Lower lobe of right lung (tissue), 2 donors: Measurements from ENCODE around the gene TNFRSF4. TPM values are rescaled to one million over a fixed set of nuclear protein-coding genes. Genes with fewer than 3 reads are reported as not detected.

Experiments used
- ATAC-seq, 2 donors: fragments of 200-7000 bp; cut with Tn5 transposase; one replicate each; pipeline ENCODE4 v1.9.1; 2020 to 2022; ENCODE audit warnings: mild to moderate bottlenecking in 2 of 2, moderate library complexity in 2 of 2
- DNase-seq: peaks from one replicate; pipeline ENCODE4 v3.0.0-alpha.2; 2020
- H3K27ac ChIP-seq: fragments of 200-600 bp; one replicate; pipeline ENCODE4 v1.8.0; 2022
- H3K27me3 ChIP-seq: fragments of 200-600 bp; one replicate; pipeline ENCODE4 v1.8.0; 2022; ENCODE audit warnings: low read depth
- H3K36me3 ChIP-seq: fragments of 200-600 bp; one replicate; pipeline ENCODE4 v1.8.0; 2022; ENCODE audit warnings: mild to moderate bottlenecking
- H3K4me1 ChIP-seq: fragments of 200-600 bp; one replicate; pipeline ENCODE4 v1.8.0; 2022
- H3K4me3 ChIP-seq: fragments of 200-600 bp; one replicate; pipeline ENCODE4 v1.8.0; 2022; ENCODE audit warnings: mild to moderate bottlenecking
- H3K9me3 ChIP-seq: fragments of 200-600 bp; one replicate; pipeline ENCODE4 v1.8.0; 2022
- intact Hi-C: fragments of 100-400 bp; cut with DNase I; formaldehyde crosslinking; loops from one replicate; pipeline ENCODE4 v1.11.0; 2022
- microRNA-seq: library from miRNA; unstranded; fragments of <30 nt; microRNA quantifications from one replicate; pipeline ENCODE4 v1.2.0, GENCODE V29; 2020; ENCODE audit warnings: borderline number of aligned reads
- total RNA-seq: library from RNA; stranded (reverse); fragmentation: NEBNext Ultra II Directional; extraction: Animal tissue kit (Norgen Biotek cat#: 25700); gene quantifications from one replicate; pipeline ENCODE4 v1.2.1, GENCODE V29; 2021
- TF ChIP-seq, protein P1 (sequence below): fragments of 200-600 bp; IDR thresholded peaks from one replicate; pipeline ENCODE4 v1.8.0; 2022; ENCODE audit warnings: antibody characterized with exemption, mild to moderate bottlenecking
- donor health status: DM: no; HTN: yes; CAD: no; lungs with severe emphysema.

TNFRSF4 gene
- total RNA-seq, 1 donor from 2014 or later = 3.0 TPM

GRCh38 chr1:1162597-1163537 lies 51.1 kb downstream of the TNFRSF4 start:
- H3K4me3 ChIP-seq = peak overlapping the region; percentile 54
- peak overlapping the region; percentile 77 for H3K27ac ChIP-seq
- ATAC-seq = peak; percentile 86 to 89
- TF ChIP-seq, protein P1, sequence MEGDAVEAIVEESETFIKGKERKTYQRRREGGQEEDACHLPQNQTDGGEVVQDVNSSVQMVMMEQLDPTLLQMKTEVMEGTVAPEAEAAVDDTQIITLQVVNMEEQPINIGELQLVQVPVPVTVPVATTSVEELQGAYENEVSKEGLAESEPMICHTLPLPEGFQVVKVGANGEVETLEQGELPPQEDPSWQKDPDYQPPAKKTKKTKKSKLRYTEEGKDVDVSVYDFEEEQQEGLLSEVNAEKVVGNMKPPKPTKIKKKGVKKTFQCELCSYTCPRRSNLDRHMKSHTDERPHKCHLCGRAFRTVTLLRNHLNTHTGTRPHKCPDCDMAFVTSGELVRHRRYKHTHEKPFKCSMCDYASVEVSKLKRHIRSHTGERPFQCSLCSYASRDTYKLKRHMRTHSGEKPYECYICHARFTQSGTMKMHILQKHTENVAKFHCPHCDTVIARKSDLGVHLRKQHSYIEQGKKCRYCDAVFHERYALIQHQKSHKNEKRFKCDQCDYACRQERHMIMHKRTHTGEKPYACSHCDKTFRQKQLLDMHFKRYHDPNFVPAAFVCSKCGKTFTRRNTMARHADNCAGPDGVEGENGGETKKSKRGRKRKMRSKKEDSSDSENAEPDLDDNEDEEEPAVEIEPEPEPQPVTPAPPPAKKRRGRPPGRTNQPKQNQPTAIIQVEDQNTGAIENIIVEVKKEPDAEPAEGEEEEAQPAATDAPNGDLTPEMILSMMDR = no peak
- intact Hi-C loops = no loop called here
- no peaks in the 10 kb centered on the region for H3K36me3 ChIP-seq
- peaks cover 21% of the 10 kb centered on the region for H3K4me1 ChIP-seq
- peaks cover 6% of the 10 kb centered on the region for H3K27me3 ChIP-seq
- DNase-seq = peak; percentile 91
- H3K9me3 ChIP-seq = no peaks in the 10 kb centered on the region

DNA sequence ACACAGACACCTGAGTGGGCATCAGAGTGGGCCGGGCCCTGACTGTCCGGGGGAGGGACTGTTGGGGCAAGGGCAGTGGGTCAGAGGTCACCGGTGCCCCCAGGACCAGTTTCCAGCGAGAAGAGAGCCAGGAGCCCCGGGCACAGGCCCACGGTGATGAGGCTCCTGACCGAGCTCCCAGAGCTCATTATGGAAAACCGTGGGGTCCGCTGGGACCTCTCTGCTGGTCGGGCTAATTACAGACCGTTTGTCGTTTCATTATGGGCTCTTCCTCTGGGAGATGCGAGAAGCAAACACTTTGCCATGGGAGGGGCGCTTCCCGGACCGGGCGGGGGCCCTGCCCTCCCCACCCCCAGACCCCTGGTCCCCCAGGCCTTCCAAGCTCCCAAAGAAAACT lies 52.3 kb downstream of the TNFRSF4 start:
- DNase-seq = no peak
- no peaks in the 10 kb centered on the region for H3K36me3 ChIP-seq
- H3K27me3 ChIP-seq = peaks cover 4% of the 10 kb centered on the region
- peaks cover 17% of the 10 kb centered on the region for H3K4me1 ChIP-seq
- intact Hi-C loops = no loop called here
- TF ChIP-seq, protein P1 = no peak
- no peak overlapping the region for H3K27ac ChIP-seq
- no peak overlapping the region for H3K4me3 ChIP-seq
- no peak for ATAC-seq
- no peaks in the 10 kb centered on the region for H3K9me3 ChIP-seq

Small RNA genes within 50 kb of the gene (microRNA-seq; reads per million reads assigned to microRNA genes)
- gene MIR200A (459 reads per million, percentile 73 among the genes with 10 or more reads in this experiment), gene MIR200B (4,046 reads per million, percentile 91 among the genes with 10 or more reads in this experiment), gene MIR429 (293 reads per million, percentile 69 among the genes with 10 or more reads in this experiment)

Other genes starting within 250 kb of the TNFRSF4 start
- 1.2 TPM for gene PLEKHN1, start 247.7 kb downstream of the TNFRSF4 start, total RNA-seq
- not detected for gene PERM1, start 232.1 kb downstream of the TNFRSF4 start, total RNA-seq
- 21.4 TPM for gene HES4, start 214.1 kb downstream of the TNFRSF4 start, total RNA-seq
- 76.9 TPM for gene ISG15, start 200.7 kb downstream of the TNFRSF4 start, total RNA-seq
- 114 TPM for gene AGRN, start 194.0 kb downstream of the TNFRSF4 start, total RNA-seq
- gene RNF223, start 139.8 kb downstream of the TNFRSF4 start, total RNA-seq = 0.65 TPM
- 11.7 TPM for gene C1orf159, start 98.1 kb downstream of the TNFRSF4 start, total RNA-seq
- gene TTLL10, start 40.3 kb downstream of the TNFRSF4 start, total RNA-seq = 6.6 TPM
- 0.47 TPM for gene TNFRSF18, start 7.6 kb downstream of the TNFRSF4 start, total RNA-seq
- 127 TPM for gene SDF4, start 17.8 kb upstream of the TNFRSF4 start, total RNA-seq
- 13.7 TPM for gene B3GALT6, start 18.1 kb upstream of the TNFRSF4 start, total RNA-seq
- gene C1QTNF12, start 32.6 kb upstream of the TNFRSF4 start, total RNA-seq = 1.2 TPM
- gene UBE2J2, start 59.7 kb upstream of the TNFRSF4 start, total RNA-seq = 49.9 TPM
- gene SCNN1D, start 66.3 kb upstream of the TNFRSF4 start, total RNA-seq = 4.3 TPM
- 50.6 TPM for gene ACAP3, start 93.8 kb upstream of the TNFRSF4 start, total RNA-seq
- 16.2 TPM for gene PUSL1, start 94.4 kb upstream of the TNFRSF4 start, total RNA-seq
- 88.9 TPM for gene INTS11, start 110.5 kb upstream of the TNFRSF4 start, total RNA-seq
- 20.4 TPM for gene CPTP, start 110.6 kb upstream of the TNFRSF4 start, total RNA-seq
- gene TAS1R3, start 117.1 kb upstream of the TNFRSF4 start, total RNA-seq = 0.65 TPM
- gene DVL1, start 135.3 kb upstream of the TNFRSF4 start, total RNA-seq = 60.4 TPM
- 39.3 TPM for gene MXRA8, start 144.4 kb upstream of the TNFRSF4 start, total RNA-seq
- 82.4 TPM for gene AURKAIP1, start 161.1 kb upstream of the TNFRSF4 start, total RNA-seq
- 165 TPM for gene CCNL2, start 185.2 kb upstream of the TNFRSF4 start, total RNA-seq
- gene MRPL20, start 193.1 kb upstream of the TNFRSF4 start, total RNA-seq = 79.8 TPM
- 22.3 TPM for gene ANKRD65, start 207.1 kb upstream of the TNFRSF4 start, total RNA-seq
- gene VWA1, start 221.5 kb upstream of the TNFRSF4 start, total RNA-seq = 58.7 TPM
- gene ATAD3C, start 235.5 kb upstream of the TNFRSF4 start, total RNA-seq = 7.8 TPM